ENCODE measurements around the gene CCDC177.

The CCDC177 gene

GRCh38 chr14:69532561-69533340 lies 41.9 kb downstream of the CCDC177 start:
- no peak for FAIRE-seq
- no peak for DNase-seq (ENCODE audit: insufficient read length, low spot score)

GRCh38 chr14:69531135-69531534 lies 43.5 kb downstream of the CCDC177 start:
- FAIRE-seq (no peak), DNase-seq (ENCODE audit: insufficient read length, low spot score) (no peak)

- DNase-seq (ENCODE audit: insufficient read length, low spot score) (no peak), FAIRE-seq (no peak)
These were observed 44.6 kb downstream of the CCDC177 start for GRCh38 chr14:69530095-69530494.

- FAIRE-seq, result no peak
These were observed 45.1 kb downstream of the CCDC177 start for GRCh38 chr14:69529563-69529962.

GRCh38 chr14:69528930-69529329 lies 45.7 kb downstream of the CCDC177 start:
- DNase-seq (ENCODE audit: insufficient read length, low spot score), result no peak
- FAIRE-seq, result no peak

More at GRCh38 chr14:69529563-69529962, 45.1 kb downstream of the CCDC177 start:
- DNase-seq (ENCODE audit: insufficient read length, low spot score), result no peak

GRCh38 chr14:69528143-69528542 lies 46.5 kb downstream of the CCDC177 start:
- FAIRE-seq, result no peak

GRCh38 chr14:69527635-69528034 lies 47.0 kb downstream of the CCDC177 start:
- FAIRE-seq (no peak), DNase-seq (ENCODE audit: insufficient read length, low spot score) (no peak)

More at GRCh38 chr14:69528143-69528542, 46.5 kb downstream of the CCDC177 start:
- no peak for DNase-seq (ENCODE audit: insufficient read length, low spot score)

GRCh38 chr14:69525896-69526295 lies 48.8 kb downstream of the CCDC177 start:
- no peak for DNase-seq (ENCODE audit: insufficient read length, low spot score)
- no peak for FAIRE-seq

- FAIRE-seq, result no peak
- no peak for DNase-seq (ENCODE audit: insufficient read length, low spot score)
These were observed 52.6 kb downstream of the CCDC177 start for GRCh38 chr14:69522026-69522425.
